Midbrain (tissue), 1 donor: ENCODE measurements around the gene CYP11A1.
A peak's percentile ranks its signal among the peaks of the same experiment; 100 is the strongest.

ENCODE experiments used
- DNase-seq: peaks from one replicate; lab custom pipeline; 2025; lab: John Stamatoyannopoulos, UW

The CYP11A1 gene

DNA sequence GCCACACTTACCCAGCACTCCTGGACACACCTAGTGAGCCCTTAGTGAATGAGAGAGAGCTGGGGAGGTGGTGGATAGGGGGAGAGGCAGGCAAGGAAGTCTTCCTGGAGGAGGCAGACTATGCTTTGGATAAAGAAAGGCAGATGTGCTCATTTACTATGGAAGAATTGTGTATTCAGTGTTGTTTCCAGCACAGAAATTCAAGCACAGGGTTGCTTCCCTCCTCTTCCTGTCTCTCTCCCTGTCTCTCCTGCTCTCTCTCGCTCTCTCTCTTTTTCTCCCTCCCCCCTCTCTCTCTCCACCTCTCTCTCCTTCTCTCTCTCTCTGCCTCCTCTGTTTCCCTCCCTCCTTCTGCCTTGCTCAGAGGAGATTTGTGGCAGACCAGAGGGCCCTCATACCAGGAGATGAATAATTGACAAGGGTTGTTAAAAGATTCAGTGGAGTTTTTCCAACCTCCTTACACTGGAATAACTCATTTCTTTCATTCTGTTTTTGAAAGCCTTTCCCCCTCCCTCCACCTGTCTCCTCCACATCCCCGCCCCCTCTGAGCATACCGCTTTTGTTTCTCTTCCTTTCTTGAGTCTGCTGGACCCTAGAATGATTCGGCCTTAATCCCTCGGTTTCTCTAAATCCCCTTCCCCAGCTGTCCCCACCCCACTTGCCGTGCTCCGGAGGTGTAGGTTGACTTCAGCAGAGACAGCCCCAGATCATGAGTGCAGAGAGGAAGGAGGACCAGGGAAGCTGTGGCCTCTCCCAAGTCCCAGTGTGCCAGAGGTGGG lies 65.7 kb downstream of the CYP11A1 start:
- DNase-seq: no peak

DNA sequence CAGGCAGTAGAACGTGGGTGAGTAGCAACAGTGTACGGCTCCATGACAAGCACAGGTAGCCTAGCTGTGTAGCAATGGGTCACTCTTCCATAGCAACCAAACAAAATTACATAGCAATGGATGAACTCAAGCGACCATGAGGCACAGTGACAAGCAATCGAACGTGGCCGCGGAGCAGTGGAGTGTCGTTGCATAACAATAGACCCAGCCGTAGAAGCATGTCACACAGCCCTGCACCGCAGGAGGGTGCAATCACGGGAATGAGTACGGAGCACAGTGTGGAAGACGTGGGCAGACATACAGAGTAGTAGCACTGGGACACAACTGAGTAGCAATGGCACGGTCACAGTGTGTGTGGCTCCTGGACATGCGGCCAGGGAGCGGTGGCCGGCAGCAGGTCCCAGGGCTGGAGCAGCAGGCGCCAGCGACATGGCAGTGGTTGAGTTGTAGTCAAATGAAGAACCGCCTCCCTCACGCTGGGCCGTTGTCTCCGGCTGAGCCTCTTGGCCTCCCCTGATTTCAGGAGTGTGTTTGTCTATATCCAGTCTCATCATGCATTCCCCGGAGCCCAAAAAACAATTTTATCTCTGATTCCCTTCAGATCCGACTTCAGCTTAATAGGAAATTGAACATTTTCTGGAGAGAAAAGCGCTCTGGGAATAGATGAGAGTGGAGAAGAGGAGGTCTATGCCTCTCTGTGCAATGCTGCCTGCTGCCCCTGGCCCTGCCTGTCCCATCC lies 67.2 kb downstream of the CYP11A1 start:
- DNase-seq: no peak

DNA sequence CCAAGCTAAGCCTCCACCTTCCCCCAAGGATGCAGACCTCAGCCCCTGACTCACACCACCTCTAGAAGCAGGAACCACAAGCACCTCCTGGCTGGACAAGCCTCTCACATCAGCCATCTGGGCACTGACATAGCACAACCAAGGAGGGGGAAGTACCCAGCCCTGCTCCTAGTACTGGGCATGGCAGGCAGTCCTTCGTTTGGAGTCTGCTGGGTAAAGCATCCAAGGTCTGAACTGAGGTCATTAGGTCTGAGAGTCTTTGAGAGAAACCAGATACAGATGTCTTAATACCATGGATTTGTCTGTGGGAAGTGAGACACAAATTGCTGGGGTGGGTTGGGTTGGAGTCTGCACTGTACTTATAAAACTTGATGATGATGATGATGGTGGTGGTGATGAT lies 69.6 kb downstream of the CYP11A1 start:
- DNase-seq: no peak

DNA sequence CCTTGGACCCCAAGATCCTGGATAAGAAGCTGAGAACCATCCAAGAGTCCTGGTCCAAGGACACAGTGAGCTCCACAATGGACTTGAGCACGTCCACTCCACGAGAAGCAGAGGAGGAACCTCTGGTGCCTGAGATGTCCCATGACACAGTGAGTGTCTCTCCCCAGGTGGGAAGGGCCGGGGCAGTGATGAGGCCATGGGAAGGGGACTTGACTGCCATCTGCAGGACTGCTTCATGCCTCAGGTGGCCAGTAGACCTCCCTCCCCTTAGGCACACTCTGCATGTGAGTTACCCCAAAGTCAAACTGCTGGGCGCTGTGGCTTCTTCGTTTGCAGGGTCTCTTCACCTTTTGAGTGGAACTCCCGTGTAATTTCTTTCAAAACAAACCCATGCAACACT lies 71.6 kb downstream of the CYP11A1 start:
- DNase-seq: no peak

DNA sequence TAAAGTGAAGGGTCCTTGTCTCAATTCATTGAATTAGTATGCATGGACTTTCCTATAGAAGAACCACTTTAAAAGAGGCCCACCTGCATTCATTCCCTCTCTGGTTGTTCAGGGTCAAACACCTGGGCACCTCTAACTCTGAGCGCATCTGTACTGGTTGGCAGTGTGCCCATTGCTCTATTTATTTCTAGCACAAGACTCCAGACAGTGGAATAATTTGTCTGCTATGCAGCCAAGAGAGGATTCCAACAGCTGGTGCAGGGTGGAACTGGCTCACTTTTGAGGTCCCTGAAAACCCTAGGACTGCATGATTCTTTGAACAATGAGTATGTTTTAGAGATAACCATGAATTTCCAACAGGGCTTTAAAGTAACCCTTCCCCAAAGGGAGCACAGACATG lies 73.4 kb downstream of the CYP11A1 start:
- DNase-seq: no peak

DNA sequence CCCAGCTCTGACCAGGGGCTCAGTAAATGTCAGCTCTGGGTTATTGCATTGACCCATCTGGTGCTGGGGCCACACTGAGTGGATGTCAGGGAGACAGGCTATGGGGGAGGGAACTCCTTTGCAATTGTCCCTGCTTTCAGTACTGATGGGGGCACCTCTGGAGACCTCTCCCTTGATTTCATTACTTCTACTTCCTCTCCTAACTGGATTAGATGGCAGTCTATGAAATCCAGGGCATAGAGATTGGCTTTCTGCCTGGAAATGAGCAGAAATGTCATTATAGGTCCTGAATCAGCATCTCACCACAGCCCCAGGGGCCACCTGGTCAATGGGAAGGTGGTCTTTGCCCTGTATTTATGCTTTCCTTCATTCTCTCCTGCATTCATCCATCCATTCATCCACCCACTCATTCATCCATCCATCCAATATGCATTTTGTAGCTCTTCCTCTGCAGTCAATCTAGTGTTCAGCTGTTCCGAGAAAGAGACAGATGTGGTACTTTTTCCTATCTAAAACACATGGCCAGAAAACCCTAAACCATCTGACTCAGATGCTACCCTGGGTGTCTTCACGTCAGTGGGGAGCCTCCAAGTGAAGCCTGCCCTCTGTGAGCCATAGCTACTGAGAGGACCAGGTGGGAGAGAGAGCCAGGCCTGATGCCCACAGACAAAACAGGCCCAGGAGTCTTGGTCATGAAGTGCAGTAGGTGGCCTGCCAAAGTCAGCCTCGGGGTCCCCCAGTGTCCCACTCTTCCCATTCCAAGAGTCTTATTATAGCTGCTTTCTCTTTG lies 74.2 kb downstream of the CYP11A1 start:
- no peak for DNase-seq

DNA sequence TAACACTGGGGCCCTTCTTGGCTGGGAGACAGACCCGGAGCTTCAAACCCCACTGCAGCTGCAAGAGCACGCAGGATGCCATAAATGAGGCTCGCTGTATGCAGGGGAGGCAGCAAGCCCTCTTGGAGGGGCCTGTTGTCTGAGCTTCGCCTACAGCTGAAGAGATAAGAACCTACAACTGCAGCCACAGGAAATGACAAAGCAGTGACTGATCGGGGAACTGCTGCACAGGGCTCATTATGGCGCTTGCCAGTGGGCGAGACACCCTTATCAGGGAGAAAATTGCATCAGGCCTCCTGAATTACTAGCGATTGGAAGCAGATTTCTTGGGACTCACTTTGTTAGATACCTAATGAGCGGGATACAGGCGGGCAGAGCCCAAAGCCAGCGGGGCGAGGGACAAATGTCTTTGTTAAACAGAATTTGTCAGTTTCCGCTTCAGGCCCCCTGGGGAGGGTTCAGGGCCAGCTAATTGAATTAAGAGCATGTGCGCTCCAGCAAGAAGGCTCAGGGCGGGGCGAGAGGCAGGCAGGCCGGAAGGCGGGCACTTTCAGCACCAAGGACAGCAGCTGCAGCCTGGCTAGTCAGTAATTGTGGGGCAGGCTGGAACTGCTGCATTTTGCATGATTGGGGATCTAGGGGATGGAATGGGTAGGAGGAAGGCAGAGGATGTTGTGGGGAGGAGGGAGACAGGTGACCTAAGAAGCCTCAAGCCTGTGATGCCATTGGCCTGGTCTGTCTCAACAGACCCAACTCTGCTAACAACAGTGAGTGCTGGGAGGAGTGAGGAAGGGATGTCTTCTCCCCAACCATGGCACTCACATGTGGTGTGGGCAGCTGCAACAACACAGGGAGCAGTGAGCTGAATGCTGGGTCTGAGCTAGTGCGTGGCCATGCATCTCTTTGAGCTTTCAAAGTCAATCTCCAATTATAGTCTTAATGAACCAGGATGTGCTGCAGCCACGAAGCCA lies 76.1 kb downstream of the CYP11A1 start:
- DNase-seq: peak; percentile 64

DNA sequence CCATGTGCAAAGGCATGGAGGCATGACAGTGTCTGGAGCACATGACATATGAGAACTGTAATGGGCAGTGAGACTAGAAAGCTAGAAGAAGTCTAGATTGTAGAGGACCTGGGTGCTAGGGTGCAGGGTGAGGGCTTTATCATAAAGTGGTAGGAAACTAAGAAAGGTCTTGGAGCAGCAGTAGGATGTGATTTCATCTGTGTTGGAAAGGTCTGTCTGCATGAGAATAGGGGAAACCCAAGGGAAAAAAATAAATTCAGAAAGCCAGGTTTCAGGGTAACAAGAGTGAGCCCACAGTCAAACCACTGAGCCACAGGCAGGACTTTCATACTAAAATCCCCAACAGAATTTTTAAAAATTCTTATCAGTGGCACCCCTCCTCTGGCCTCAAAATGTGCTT lies 76.8 kb downstream of the CYP11A1 start:
- no peak for DNase-seq

DNA sequence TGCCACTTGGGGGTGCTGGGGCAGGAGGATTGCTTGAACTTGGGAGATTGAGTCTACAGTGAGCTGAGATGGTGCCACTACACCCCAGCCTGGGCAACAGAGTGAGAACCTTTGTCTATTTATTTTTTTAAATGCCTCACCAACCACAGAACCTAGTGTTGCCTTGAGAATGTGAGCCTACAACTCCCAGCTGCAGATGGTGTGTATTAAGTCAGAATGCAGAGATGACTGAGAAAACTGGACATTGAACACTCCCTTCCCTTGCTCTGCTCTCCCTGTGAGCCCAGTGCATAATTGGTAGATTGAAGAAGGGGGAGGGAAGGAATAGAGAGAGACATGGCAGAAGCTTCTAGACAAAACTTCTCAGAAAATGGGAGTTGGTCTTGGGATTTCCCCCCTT lies 77.8 kb downstream of the CYP11A1 start:
- DNase-seq: no peak
